ENCODE measurements around the gene KLHL2. TPM values are rescaled to one million over a fixed set of nuclear protein-coding genes. Genes with fewer than 3 reads are reported as not detected.
"Not testable (repeated sequence)": the region's sequence is repeated elsewhere in the genome, so short reads cannot be mapped to it uniquely, and the experiment has no call there.

KLHL2 gene
- total and polyA plus RNA-seq, 2 experiments from 2014 or later = 7.1 to 14.8 TPM

- ATAC-seq (no peak), DNase-seq (ENCODE audit: low spot score) (no peak)
- Mint-ChIP-seq H3K4me3 (no peak overlapping the region), H3K9me3 (peaks cover 7% of the 10 kb centered on the region; the same call in 1 of the 3 replicates), H3K27ac (no peak overlapping the region), H3K27me3 (ENCODE audit: insufficient read depth, low read depth, poor library complexity) (no peaks in the 10 kb centered on the region), H3K36me3 (ENCODE audit: low read depth) (no peaks in the 10 kb centered on the region), H3K4me1 (no peaks in the 10 kb centered on the region)
- Histone ChIP-seq H3K79me2 (replicated peaks; ENCODE audit: insufficient read depth) (no peaks in the 10 kb centered on the region), H3K4me2 (no peak overlapping the region), H3K27me3 (ENCODE audit: insufficient read depth) (no peaks in the 10 kb centered on the region), H3K9me2 (ENCODE audit: insufficient read depth) (no peaks in the 10 kb centered on the region), H4K20me1 (replicated peaks; ENCODE audit: insufficient read depth) (no peaks in the 10 kb centered on the region), H3K4me1 (ENCODE audit: insufficient read depth) (no peaks in the 10 kb centered on the region), H3K27ac (ENCODE audit: low read depth) (no peak overlapping the region), H3K36me3 (ENCODE audit: insufficient read depth) (no peaks in the 10 kb centered on the region), H3K4me3 (no peak overlapping the region), H3F3A (replicated peaks; ENCODE audit: low read depth) (no peaks in the 10 kb centered on the region), H2AFZ (no peak overlapping the region)
- TF ChIP-seq ETS1 (IDR thresholded peaks at IDR 0.05) (no peak), STAT1 (IDR thresholded peaks at IDR 0.05; ENCODE audit: unreplicated experiment) (no peak), CTCF (conservative IDR thresholded peaks at IDR 0.05; ENCODE audit: low read depth in 2 of 2) (no peak), ZNF331 (CRISPR knock-in tag; IDR thresholded peaks at IDR 0.05; ENCODE audit: low read depth) (no peak), JUNB (IDR thresholded peaks at IDR 0.05; ENCODE audit: unreplicated experiment) (no peak), ZNF114 (CRISPR knock-in tag; IDR thresholded peaks at IDR 0.05) (no peak), NANOG (IDR thresholded peaks at IDR 0.05; ENCODE audit: borderline replicate concordance) (no peak)
Observed at GRCh38 chr4:165164257-165164656, 43.1 kb upstream of the KLHL2 start.

- H3K36me3 Mint-ChIP-seq (ENCODE audit: low read depth); H3K27ac ChIP-seq (ENCODE audit: low read depth); H2AFZ ChIP-seq; H3K27ac Mint-ChIP-seq; H3K27me3 ChIP-seq (ENCODE audit: insufficient read depth); H3K27me3 Mint-ChIP-seq (ENCODE audit: insufficient read depth, low read depth, poor library complexity); H3K4me1 ChIP-seq (ENCODE audit: insufficient read depth); H3K9me2 ChIP-seq (ENCODE audit: insufficient read depth); H3K4me2 ChIP-seq; H3K4me1 Mint-ChIP-seq; H3K36me3 ChIP-seq (ENCODE audit: insufficient read depth); ATAC-seq; H4K20me1 ChIP-seq (replicated peaks; ENCODE audit: insufficient read depth); H3K4me3 Mint-ChIP-seq; H3F3A ChIP-seq (replicated peaks; ENCODE audit: low read depth); H3K4me3 ChIP-seq; DNase-seq (ENCODE audit: low spot score); H3K79me2 ChIP-seq (replicated peaks; ENCODE audit: insufficient read depth); H3K9me3 Mint-ChIP-seq: not testable (repeated sequence)
Observed at GRCh38 chr4:165166872-165167271, 40.5 kb upstream of the KLHL2 start.

GRCh38 chr4:165167650-165168049 lies 39.7 kb upstream of the KLHL2 start:
- Histone ChIP-seq H3K4me3 (no peak overlapping the region), H3K9me2 (ENCODE audit: insufficient read depth) (no peaks in the 10 kb centered on the region), H3K79me2 (replicated peaks; ENCODE audit: insufficient read depth) (no peaks in the 10 kb centered on the region), H3K4me2 (no peak overlapping the region), H3K27ac (ENCODE audit: low read depth) (no peak overlapping the region), H3F3A (replicated peaks; ENCODE audit: low read depth) (no peaks in the 10 kb centered on the region), H4K20me1 (replicated peaks; ENCODE audit: insufficient read depth) (no peaks in the 10 kb centered on the region), H3K36me3 (ENCODE audit: insufficient read depth) (no peaks in the 10 kb centered on the region), H3K4me1 (ENCODE audit: insufficient read depth) (no peaks in the 10 kb centered on the region), H2AFZ (no peak overlapping the region), H3K27me3 (ENCODE audit: insufficient read depth) (no peaks in the 10 kb centered on the region)
- TF ChIP-seq EZH2phosphoT487 (IDR thresholded peaks at IDR 0.05; ENCODE audit: unreplicated experiment) = no peak
- TF ChIP-seq STAT1 (IDR thresholded peaks at IDR 0.05; ENCODE audit: unreplicated experiment) = no peak
- no peak for TF ChIP-seq CTCF (conservative IDR thresholded peaks at IDR 0.05; ENCODE audit: low read depth in 2 of 2)
- H3K27me3 Mint-ChIP-seq (ENCODE audit: insufficient read depth, low read depth, poor library complexity) = peaks cover 4% of the 10 kb centered on the region
- H3K9me3 Mint-ChIP-seq = peaks cover 7% of the 10 kb centered on the region; the same call in 1 of the 3 replicates
- DNase-seq (ENCODE audit: low spot score) (no peak), ATAC-seq (no peak)
- no peak overlapping the region for H3K27ac Mint-ChIP-seq
- no peak overlapping the region for H3K4me3 Mint-ChIP-seq
- H3K36me3 Mint-ChIP-seq (ENCODE audit: low read depth) = no peaks in the 10 kb centered on the region
- no peaks in the 10 kb centered on the region for H3K4me1 Mint-ChIP-seq

All from GM23338 (cell line).